GM12878 (cell line): Measurements from ENCODE around the gene NAB1. TPM values are rescaled to one million over a fixed set of nuclear protein-coding genes. Genes with fewer than 3 reads are reported as not detected.

Source experiments
- ATAC-seq: fragments of 200-7000 bp; cut with Tn5 transposase; 3 replicates; pipeline ENCODE4 v1.9.1; 2020; ENCODE audit warnings: mild to moderate bottlenecking, moderate library complexity
- BruUV-seq: library from RNA; stranded (reverse); fragments of 400-500 nt; replicated peaks from 2 replicates; lab custom pipeline; 2021; lab: Mats Ljungman, UMichigan
- CTCF ChIA-PET: fragments of 300-600 bp; sonication (Branson Sonifier 250); formaldehyde crosslinking; extraction: SDS; loops from one replicate; lab custom pipeline; 2021; ENCODE audit warnings: inconsistent platforms; lab: Yijun Ruan, JAX
- POLR2A ChIA-PET: fragments of 350-600 bp; formaldehyde crosslinking; extraction: SDS; loops from one replicate; lab custom pipeline; 2021; ENCODE audit warnings: inconsistent platforms; lab: Charles Lee
- RAD21 ChIA-PET: fragments of 300-600 bp; sonication (Branson Sonifier 250); formaldehyde crosslinking; loops from one replicate; lab custom pipeline; 2023; ENCODE audit warnings: antibody characterized with exemption; ENCODE audit not compliant: unreplicated experiment; lab: Charles Lee
- SMC1A ChIA-PET: fragments of 300-600 bp; sonication (Branson Sonifier 250); formaldehyde crosslinking; loops from one replicate; lab custom pipeline; 2023; ENCODE audit not compliant: unreplicated experiment, uncharacterized antibody; lab: Charles Lee
- DNase-seq: peaks from one replicate; pipeline ENCODE4 v3.0.0-alpha.2; 2011; ENCODE audit warnings: low read depth, low spot score
- FAIRE-seq: peaks from 3 replicates; lab custom pipeline; 2011; peaks lifted over from hg19 to GRCh38; lab: Jason Lieb, UNC
- H2AFZ ChIP-seq: 2 replicates; pipeline ENCODE4 v1.6.0; 2011; ENCODE audit warnings: low read depth, low read length, control low read depth; ENCODE audit not compliant: control insufficient read depth
- H3K27ac ChIP-seq: 2 replicates; pipeline ENCODE4 v1.5.1; 2011; ENCODE audit warnings: control low read depth; ENCODE audit not compliant: control insufficient read depth, insufficient read depth
- H3K27me3 ChIP-seq, 2 experiments: replicated peaks in 1 of 2; 2 replicates each; pipeline versions ENCODE4 v1.6.0 to v1.6.1; 2011; ENCODE audit warnings: low read length in 1 of 2; ENCODE audit not compliant: control insufficient read depth in 2 of 2, insufficient read depth in 2 of 2
- H3K36me3 ChIP-seq, 2 experiments: 2 replicates each; pipeline ENCODE4 v1.5.1; 2011; ENCODE audit warnings: low read length in 1 of 2; ENCODE audit not compliant: control insufficient read depth in 2 of 2, insufficient read depth in 2 of 2
- H3K4me1 ChIP-seq: 2 replicates; pipeline ENCODE4 v1.6.1; 2011; ENCODE audit warnings: mild to moderate bottlenecking, low read length, moderate library complexity, mixed read lengths; ENCODE audit not compliant: control insufficient read depth, insufficient read depth
- H3K4me2 ChIP-seq: 2 replicates; pipeline ENCODE4 v1.6.0; 2011; ENCODE audit warnings: control low read depth; ENCODE audit not compliant: control insufficient read depth, insufficient read depth
- H3K4me3 ChIP-seq: fragments of 200-600 bp; sonication (generic); 2 replicates; pipeline ENCODE4 v1.5.1; 2016
- H3K79me2 ChIP-seq: 2 replicates; pipeline ENCODE4 v1.6.0; 2011; ENCODE audit warnings: low read length; ENCODE audit not compliant: control insufficient read depth, insufficient read depth
- H3K9ac ChIP-seq: 2 replicates; pipeline ENCODE4 v1.8.0; 2011; ENCODE audit warnings: low read length, control low read depth, mixed read lengths; ENCODE audit not compliant: control insufficient read depth, insufficient read depth
- H3K9me3 ChIP-seq: replicated peaks from 3 replicates; pipeline ENCODE4 v1.5.1; 2011; ENCODE audit warnings: mild to moderate bottlenecking, low read length; ENCODE audit not compliant: control insufficient read depth, insufficient read depth
- H4K20me1 ChIP-seq: 2 replicates; pipeline ENCODE4 v1.6.0; 2011; ENCODE audit not compliant: control insufficient read depth, insufficient read depth
- CBFB ChIP-seq: IDR thresholded peaks from 2 replicates; pipeline ENCODE4 v1.6.1; 2016; ENCODE audit warnings: antibody characterized with exemption, low read depth
- CTCF ChIP-seq, 3 experiments: IDR thresholded peaks in 2 of 3; conservative IDR thresholded peaks in 1 of 3; 2 replicates each; pipeline ENCODE4 v1.5.1; 2011; ENCODE audit warnings: low read depth in 3 of 3, low read length in 3 of 3, mild to moderate bottlenecking in 3 of 3, control low read depth in 2 of 3, moderate library complexity in 2 of 3, inconsistent platforms in 1 of 3, mixed read lengths in 1 of 3; ENCODE audit not compliant: control insufficient read depth in 2 of 3, insufficient read depth in 1 of 3; ENCODE audit errors: extremely low read depth in 1 of 3
- EZH2 ChIP-seq: IDR thresholded peaks from 2 replicates; pipeline ENCODE4 v1.6.1; 2012; ENCODE audit warnings: low read depth, mild to moderate bottlenecking, control low read depth, inconsistent platforms, low read length, borderline replicate concordance; ENCODE audit not compliant: control insufficient read depth
- KLF5 ChIP-seq: fragments of 450-650 bp; IDR thresholded peaks from 2 replicates; pipeline ENCODE4 v1.6.1; 2014; ENCODE audit warnings: mild to moderate bottlenecking; ENCODE audit not compliant: partially characterized antibody
- LARP7 ChIP-seq: fragments of 450-650 bp; IDR thresholded peaks from 2 replicates; pipeline ENCODE4 v1.6.1; 2017; ENCODE audit warnings: mild to moderate bottlenecking
- PAX5 ChIP-seq: IDR thresholded peaks from 2 replicates; pipeline ENCODE4 v1.6.1; 2011; ENCODE audit warnings: low read depth, low read length, borderline replicate concordance
- SMAD5 ChIP-seq: IDR thresholded peaks from 2 replicates; pipeline ENCODE4 v1.6.1; 2016; ENCODE audit warnings: antibody characterized with exemption, low read depth
- ZNF24 ChIP-seq: fragments of 450-650 bp; IDR thresholded peaks from 2 replicates; pipeline ENCODE4 v1.6.1; 2017; ENCODE audit warnings: antibody characterized with exemption, mild to moderate bottlenecking
- WGBS: methylation state at CpG from one replicate; pipeline ENCODE4 v1.1.6; 2016; ENCODE audit warnings: low lambda C conversion rate; ENCODE audit not compliant: insufficient replicate concordance, insufficient coverage; ENCODE audit errors: missing lambda C conversion rate; 5-methylcytosine and 5-hydroxymethylcytosine counted together
- in situ Hi-C: fragments of 300-500 bp; cut with MboI; formaldehyde crosslinking; loops from 9 replicates; pipeline ENCODE4 v1.14.3; 2018; ENCODE audit warnings: mixed read lengths
- intact Hi-C: fragments of 100-400 bp; cut with micrococcal nuclease; formaldehyde crosslinking; loops from one replicate; pipeline ENCODE4 v1.14.2; 2022; ENCODE audit not compliant: unreplicated experiment
- polyA plus RNA-seq, 11 experiments: library from polyadenylated mRNA; depleted of rRNA in 4 of 11; unstranded in 6 of 11; stranded (reverse) in 5 of 11; fragments of >200 nt; fragmentation: Nextera tagmentation in 4 of 11; fragmentation: Illumina TruSeq in 1 of 11; extraction: Ambion mirVana in 4 of 11; extraction: Trizol in 1 of 11; gene quantifications; 1 replicate in 1 of 11; 2 replicates in 10 of 11; pipeline versions ENCODE4 v1.2.1 to v1.2.3, GENCODE V29; 2011 to 2016; ENCODE audit warnings: inconsistent platforms in 2 of 11, missing spikeins in 2 of 11, low read depth in 1 of 11
- total RNA-seq, 4 experiments: library from RNA; depleted of rRNA in 3 of 4; stranded (reverse); fragments of >200 nt in 3 of 4; fragmentation: Illumina TruSeq in 1 of 4; extraction: Trizol in 1 of 4; gene quantifications; 2 replicates each; pipeline versions ENCODE4 v1.2.1 to v1.2.3, GENCODE V29; 2013 to 2021
- TF ChIP-seq, protein P1 (sequence below): fragments of 450-650 bp; IDR thresholded peaks from 2 replicates; pipeline ENCODE4 v1.6.1; 2016; ENCODE audit warnings: mild to moderate bottlenecking

Gene NAB1
- total and polyA plus RNA-seq, 10 of the 15 experiments (the other 5 are each of a cell fraction or from before 2014, with no cell fraction given), result 4.5 to 39.6 (median 23.0) TPM

DNA sequence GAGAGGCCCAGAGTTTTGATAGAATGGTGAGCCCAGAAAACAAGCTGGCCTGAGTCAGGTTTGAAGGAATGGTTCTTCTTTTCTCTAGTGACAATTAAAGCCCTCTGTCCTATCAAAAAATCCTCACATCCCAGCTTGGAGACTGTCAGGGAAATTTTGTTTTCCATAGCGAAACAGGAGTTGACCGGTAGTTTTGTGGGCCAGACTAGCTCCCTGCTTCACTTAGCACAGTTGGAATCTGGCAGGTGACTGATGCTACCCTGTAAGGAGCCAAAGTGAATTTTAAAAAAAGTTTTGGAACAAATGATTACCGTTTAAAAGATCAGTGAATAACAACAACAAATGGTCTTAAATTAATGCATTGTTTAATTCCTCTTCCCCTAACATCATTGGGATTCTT, 6.7 kb downstream of the NAB1 start:
- intact Hi-C loops (loop anchor here (10.0 kb wide), 1 partner anchor 229 kb away; the partner anchor contains the start of gene GLS), in situ Hi-C loops (no loop called here)
- no peak for FAIRE-seq
- no peak overlapping the region for H2AFZ ChIP-seq
- no TSS peak for BruUV-seq
- peaks cover 0 to 3% of the 10 kb centered on the region in 2 experiments; a peak in 2 of 4 replicates for H3K36me3 ChIP-seq
- RAD21 ChIA-PET, result interaction anchor here (0.6 to 8.0 kb wide), 8 partner anchors 12 to 141 kb away, joined by 3 to 233 read pairs (median 4); no protein-coding TSS in a partner anchor
- no peak overlapping the region for H3K4me2 ChIP-seq
- DNase-seq, result no peak
- H3K9me3 ChIP-seq, result no peaks in the 10 kb centered on the region
- ATAC-seq, result no peak
- no peaks in the 10 kb centered on the region for H4K20me1 ChIP-seq
- no peak overlapping the region for H3K9ac ChIP-seq
- peaks cover 64% of the 10 kb centered on the region for H3K79me2 ChIP-seq
- no peak for TF ChIP-seq LARP7
- TF ChIP-seq SMAD5, result no peak
- TF ChIP-seq, protein P1, sequence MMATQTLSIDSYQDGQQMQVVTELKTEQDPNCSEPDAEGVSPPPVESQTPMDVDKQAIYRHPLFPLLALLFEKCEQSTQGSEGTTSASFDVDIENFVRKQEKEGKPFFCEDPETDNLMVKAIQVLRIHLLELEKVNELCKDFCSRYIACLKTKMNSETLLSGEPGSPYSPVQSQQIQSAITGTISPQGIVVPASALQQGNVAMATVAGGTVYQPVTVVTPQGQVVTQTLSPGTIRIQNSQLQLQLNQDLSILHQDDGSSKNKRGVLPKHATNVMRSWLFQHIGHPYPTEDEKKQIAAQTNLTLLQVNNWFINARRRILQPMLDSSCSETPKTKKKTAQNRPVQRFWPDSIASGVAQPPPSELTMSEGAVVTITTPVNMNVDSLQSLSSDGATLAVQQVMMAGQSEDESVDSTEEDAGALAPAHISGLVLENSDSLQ, result no peak
- TF ChIP-seq CBFB, result no peak
- TF ChIP-seq PAX5, result no peak
- no peak for TF ChIP-seq ZNF24
- TF ChIP-seq CTCF (IDR thresholded peaks at IDR 0.05 in 2 of 3, conservative IDR thresholded peaks at IDR 0.05 in 1 of 3; ENCODE audit: control insufficient read depth in 2 of 3, extremely low read depth in 1 of 3, insufficient read depth in 1 of 3, low read depth in 3 of 3, low read length in 3 of 3), result no peak
- no peak for TF ChIP-seq KLF5
- TF ChIP-seq EZH2, result no peak
- TF ChIP-seq, all 136 proteins: peak for 0
- WGBS, result 83% methylated on average over 3 of the region's 3 CpGs
- CTCF ChIA-PET, result interaction anchor here (1.1 to 8.5 kb wide), 5 partner anchors 9 to 49 kb away, joined by 3 to 143 read pairs (median 4); no protein-coding TSS in a partner anchor
- Histone ChIP-seq H3K4me3 (no peak overlapping the region), H3K4me1 (no peaks in the 10 kb centered on the region), H3K27me3 (no peaks in the 10 kb centered on the region), H3K27ac (no peak overlapping the region)
- SMC1A ChIA-PET, result interaction anchor here (0.6 to 8.2 kb wide), 12 partner anchors 8 to 985 kb away, joined by 3 to 253 read pairs (median 4); no protein-coding TSS in a partner anchor
- POLR2A ChIA-PET, result interaction anchor here (1.0 to 8.1 kb wide), 3 partner anchors 11 to 73 kb away, joined by 3 to 111 read pairs (median 17); no protein-coding TSS in a partner anchor
